ENCODE measurements around the gene COLGALT1. TPM values are rescaled to one million over a fixed set of nuclear protein-coding genes. Genes with fewer than 3 reads are reported as not detected.
"Not testable (repeated sequence)": the region's sequence is repeated elsewhere in the genome, so short reads cannot be mapped to it uniquely, and the experiment has no call there.

COLGALT1 gene
- total RNA-seq, 2 experiments from 2014 or later: 74.6 to 75.0 TPM

- POLR2A ChIA-PET: no interaction called here
- no peaks in the 10 kb centered on the region for H3K27me3 Mint-ChIP-seq (ENCODE audit: low read depth)
- no peaks in the 10 kb centered on the region for H3K4me1 Mint-ChIP-seq (ENCODE audit: low read depth)
- no peak overlapping the region for H3K4me3 Mint-ChIP-seq
- H3K36me3 Mint-ChIP-seq (ENCODE audit: low read depth): peaks cover 61% of the 10 kb centered on the region
- no peak overlapping the region for H3K27ac Mint-ChIP-seq
- ATAC-seq: no peak
- no peaks in the 10 kb centered on the region for H3K9me3 Mint-ChIP-seq (ENCODE audit: insufficient read depth)
- no peak for DNase-seq
- CTCF ChIA-PET: no interaction called here
Observed at GRCh38 chr19:17564781-17565180, 9.3 kb downstream of the COLGALT1 start.

GRCh38 chr19:17565611-17566010 lies 10.2 kb downstream of the COLGALT1 start:
- POLR2A ChIA-PET: no interaction called here
- no peak for DNase-seq
- H3K4me1 Mint-ChIP-seq (ENCODE audit: low read depth): no peaks in the 10 kb centered on the region
- no peaks in the 10 kb centered on the region for H3K9me3 Mint-ChIP-seq (ENCODE audit: insufficient read depth)
- no peaks in the 10 kb centered on the region for H3K27me3 Mint-ChIP-seq (ENCODE audit: low read depth)
- H3K4me3 Mint-ChIP-seq: no peak overlapping the region
- CTCF ChIA-PET: no interaction called here
- peaks cover 57% of the 10 kb centered on the region for H3K36me3 Mint-ChIP-seq (ENCODE audit: low read depth)
- H3K27ac Mint-ChIP-seq: no peak overlapping the region
- ATAC-seq: no peak

GRCh38 chr19:17567940-17568339 lies 12.5 kb downstream of the COLGALT1 start:
- Mint-ChIP-seq H3K36me3 (ENCODE audit: low read depth) (peaks cover 57% of the 10 kb centered on the region), H3K27me3 (ENCODE audit: low read depth) (no peaks in the 10 kb centered on the region), H3K4me3 (no peak overlapping the region), H3K4me1 (ENCODE audit: low read depth) (no peaks in the 10 kb centered on the region), H3K9me3 (ENCODE audit: insufficient read depth) (no peaks in the 10 kb centered on the region), H3K27ac (no peak overlapping the region)
- no peak for ATAC-seq
- CTCF ChIA-PET: no interaction called here
- DNase-seq: no peak
- POLR2A ChIA-PET: no interaction called here

- H3K4me1 Mint-ChIP-seq (ENCODE audit: low read depth); H3K27me3 Mint-ChIP-seq (ENCODE audit: low read depth); POLR2A ChIA-PET; H3K4me3 Mint-ChIP-seq; H3K9me3 Mint-ChIP-seq (ENCODE audit: insufficient read depth); DNase-seq; H3K27ac Mint-ChIP-seq; ATAC-seq: not testable (repeated sequence)
- peaks cover 59% of the 10 kb centered on the region for H3K36me3 Mint-ChIP-seq (ENCODE audit: low read depth)
- CTCF ChIA-PET: interaction anchor here (1.2 to 1.5 kb wide), 3 partner anchors 36 to 105 kb away, joined by 3 to 5 read pairs (median 3); no protein-coding TSS in a partner anchor
Observed at GRCh38 chr19:17570291-17570690, 14.8 kb downstream of the COLGALT1 start.

- ATAC-seq (no peak), DNase-seq (no peak)
- H3K4me1 Mint-ChIP-seq (ENCODE audit: low read depth): peaks cover 6% of the 10 kb centered on the region
- no peak overlapping the region for H3K4me3 Mint-ChIP-seq
- no peaks in the 10 kb centered on the region for H3K27me3 Mint-ChIP-seq (ENCODE audit: low read depth)
- H3K27ac Mint-ChIP-seq: no peak overlapping the region
- ChIA-PET CTCF (interaction anchor here (0.9 to 1.5 kb wide), 6 partner anchors 8 to 105 kb away, joined by 3 to 5 read pairs (median 3); no protein-coding TSS in a partner anchor), POLR2A (no interaction called here)
- no peaks in the 10 kb centered on the region for H3K9me3 Mint-ChIP-seq (ENCODE audit: insufficient read depth)
- H3K36me3 Mint-ChIP-seq (ENCODE audit: low read depth): peaks cover 58% of the 10 kb centered on the region
Observed at GRCh38 chr19:17570791-17571190, 15.3 kb downstream of the COLGALT1 start.

- ChIA-PET CTCF (interaction anchor here (1.0 to 3.1 kb wide), 6 partner anchors 15 to 76 kb away, joined by 3 to 37 read pairs (median 6); partner anchors contain the start of gene PGLS), POLR2A (interaction anchor here (1.7 kb wide), 1 partner anchor 61 kb away, joined by 3 read pairs; the partner anchor contains the start of gene PGLS)
- Mint-ChIP-seq H3K27me3 (ENCODE audit: low read depth) (no peaks in the 10 kb centered on the region), H3K36me3 (ENCODE audit: low read depth) (peaks cover 54% of the 10 kb centered on the region), H3K4me1 (ENCODE audit: low read depth) (peaks cover 6% of the 10 kb centered on the region), H3K9me3 (ENCODE audit: insufficient read depth) (no peaks in the 10 kb centered on the region), H3K27ac (peak overlapping the region; percentile 41), H3K4me3 (no peak overlapping the region)
- DNase-seq: no peak
- no peak for ATAC-seq
Observed at GRCh38 chr19:17572638-17573037, 17.2 kb downstream of the COLGALT1 start.

- ATAC-seq: peak; percentile 13
- DNase-seq: no peak
- no peak overlapping the region for H3K4me3 Mint-ChIP-seq
- no peaks in the 10 kb centered on the region for H3K27me3 Mint-ChIP-seq (ENCODE audit: low read depth)
- ChIA-PET POLR2A (no interaction called here), CTCF (interaction anchor here (1.3 to 1.7 kb wide), 2 partner anchors 80 to 110 kb away, joined by 4 to 5 read pairs; no protein-coding TSS in a partner anchor)
- no peak overlapping the region for H3K27ac Mint-ChIP-seq
- H3K4me1 Mint-ChIP-seq (ENCODE audit: low read depth): peaks cover 11% of the 10 kb centered on the region
- peaks cover 61% of the 10 kb centered on the region for H3K36me3 Mint-ChIP-seq (ENCODE audit: low read depth)
- no peaks in the 10 kb centered on the region for H3K9me3 Mint-ChIP-seq (ENCODE audit: insufficient read depth)
Observed at GRCh38 chr19:17575871-17576757, 20.7 kb downstream of the COLGALT1 start.

- H3K4me3 Mint-ChIP-seq: no peak overlapping the region
Observed at GRCh38 chr19:17576758-17577456, 21.5 kb downstream of the COLGALT1 start.

GRCh38 chr19:17577457-17578097 lies 22.1 kb downstream of the COLGALT1 start:
- POLR2A ChIA-PET: no interaction called here
- Mint-ChIP-seq H3K27ac (no peak overlapping the region), H3K4me3 (no peak overlapping the region), H3K36me3 (ENCODE audit: low read depth) (peaks cover 63% of the 10 kb centered on the region), H3K4me1 (ENCODE audit: low read depth) (peaks cover 11% of the 10 kb centered on the region), H3K27me3 (ENCODE audit: low read depth) (no peaks in the 10 kb centered on the region), H3K9me3 (ENCODE audit: insufficient read depth) (no peaks in the 10 kb centered on the region)
- CTCF ChIA-PET: no interaction called here
- no peak for DNase-seq
- ATAC-seq: no peak

More at GRCh38 chr19:17576758-17577456, 21.5 kb downstream of the COLGALT1 start:
- Mint-ChIP-seq H3K27ac (no peak overlapping the region), H3K27me3 (ENCODE audit: low read depth) (no peaks in the 10 kb centered on the region), H3K36me3 (ENCODE audit: low read depth) (peaks cover 62% of the 10 kb centered on the region), H3K9me3 (ENCODE audit: insufficient read depth) (no peaks in the 10 kb centered on the region), H3K4me1 (ENCODE audit: low read depth) (peaks cover 11% of the 10 kb centered on the region)
- ChIA-PET POLR2A (no interaction called here), CTCF (interaction anchor here (1.7 kb wide), 1 partner anchor 81 kb away, joined by 5 read pairs; no protein-coding TSS in a partner anchor)
- ATAC-seq (peak; percentile 50), DNase-seq (peak; percentile 35)

- CTCF ChIA-PET: no interaction called here
- Mint-ChIP-seq H3K36me3 (ENCODE audit: low read depth) (peaks cover 58% of the 10 kb centered on the region), H3K27me3 (ENCODE audit: low read depth) (no peaks in the 10 kb centered on the region), H3K9me3 (ENCODE audit: insufficient read depth) (no peaks in the 10 kb centered on the region), H3K4me3 (no peak overlapping the region), H3K4me1 (ENCODE audit: low read depth) (peaks cover 5% of the 10 kb centered on the region), H3K27ac (no peak overlapping the region)
- no peak for DNase-seq
- peak; percentile 49 for ATAC-seq
- POLR2A ChIA-PET: no interaction called here
Observed at GRCh38 chr19:17579661-17580244, 24.3 kb downstream of the COLGALT1 start.

- H3K36me3 Mint-ChIP-seq (ENCODE audit: low read depth): peaks cover 57% of the 10 kb centered on the region
- no peak overlapping the region for H3K4me3 Mint-ChIP-seq
- peaks cover 5% of the 10 kb centered on the region for H3K4me1 Mint-ChIP-seq (ENCODE audit: low read depth)
- ATAC-seq: no peak
- H3K9me3 Mint-ChIP-seq (ENCODE audit: insufficient read depth): no peaks in the 10 kb centered on the region
- H3K27me3 Mint-ChIP-seq (ENCODE audit: low read depth): no peaks in the 10 kb centered on the region
- ChIA-PET CTCF (no interaction called here), POLR2A (no interaction called here)
- no peak overlapping the region for H3K27ac Mint-ChIP-seq
- DNase-seq: no peak
Observed at GRCh38 chr19:17580470-17581144, 25.2 kb downstream of the COLGALT1 start.

All from activated CD8-positive, alpha-beta T cell treated with anti-CD3 and anti-CD28 coated beads, Interleukin-2, amount 10 ng/mL, durations not matched to agents 7 days and 5 days (primary cell).